ENCODE data around the gene STK35. TPM values are rescaled to one million over a fixed set of nuclear protein-coding genes. Genes with fewer than 3 reads are reported as not detected.

STK35 gene
- total RNA-seq, 1 donor from 2014 or later: 20.0 TPM

- no peak for FAIRE-seq
- Histone ChIP-seq H3K36me3 (ENCODE audit: control insufficient read depth, insufficient read depth, low read length) (no peaks in the 10 kb centered on the region), H3K27me3 (ENCODE audit: control insufficient read depth, insufficient read depth, low read length) (no peaks in the 10 kb centered on the region), H3K4me3 (ENCODE audit: low read depth, low read length) (no peak overlapping the region)
- no peak for TF ChIP-seq CTCF (IDR thresholded peaks at IDR 0.05; ENCODE audit: insufficient read depth, low read length, severe bottlenecking)
- no peak for DNase-seq (ENCODE audit: low read depth)
Measured at GRCh38 chr20:2156224-2156623, 54.6 kb downstream of the STK35 start.

- H3K27me3 ChIP-seq (ENCODE audit: control insufficient read depth, insufficient read depth, low read length): no peaks in the 10 kb centered on the region
- DNase-seq (ENCODE audit: low read depth): peak; percentile 57
- H3K36me3 ChIP-seq (ENCODE audit: control insufficient read depth, insufficient read depth, low read length): no peaks in the 10 kb centered on the region
- TF ChIP-seq CTCF (IDR thresholded peaks at IDR 0.05; ENCODE audit: insufficient read depth, low read length, severe bottlenecking): no peak
- no peak overlapping the region for H3K4me3 ChIP-seq (ENCODE audit: low read depth, low read length)
- no peak for FAIRE-seq
Measured at GRCh38 chr20:2156666-2157624, 55.3 kb downstream of the STK35 start.

GRCh38 chr20:2162125-2162822, 60.6 kb downstream of the STK35 start:
- FAIRE-seq (no peak), DNase-seq (ENCODE audit: low read depth) (no peak)
- Histone ChIP-seq H3K27me3 (ENCODE audit: control insufficient read depth, insufficient read depth, low read length) (peaks cover 3% of the 10 kb centered on the region), H3K36me3 (ENCODE audit: control insufficient read depth, insufficient read depth, low read length) (no peaks in the 10 kb centered on the region), H3K4me3 (ENCODE audit: low read depth, low read length) (no peak overlapping the region)
- no peak for TF ChIP-seq CTCF (IDR thresholded peaks at IDR 0.05; ENCODE audit: insufficient read depth, low read length, severe bottlenecking)

GRCh38 chr20:2162823-2163166, 61.2 kb downstream of the STK35 start:
- Histone ChIP-seq H3K36me3 (ENCODE audit: control insufficient read depth, insufficient read depth, low read length) (no peaks in the 10 kb centered on the region), H3K4me3 (ENCODE audit: low read depth, low read length) (no peak overlapping the region), H3K27me3 (ENCODE audit: control insufficient read depth, insufficient read depth, low read length) (peaks cover 3% of the 10 kb centered on the region)
- no peak for DNase-seq (ENCODE audit: low read depth)
- no peak for FAIRE-seq
- no peak for TF ChIP-seq CTCF (IDR thresholded peaks at IDR 0.05; ENCODE audit: insufficient read depth, low read length, severe bottlenecking)

- no peak for DNase-seq (ENCODE audit: low read depth)
- FAIRE-seq: no peak
- TF ChIP-seq CTCF (IDR thresholded peaks at IDR 0.05; ENCODE audit: insufficient read depth, low read length, severe bottlenecking): no peak
- no peaks in the 10 kb centered on the region for H3K36me3 ChIP-seq (ENCODE audit: control insufficient read depth, insufficient read depth, low read length)
- H3K4me3 ChIP-seq (ENCODE audit: low read depth, low read length): no peak overlapping the region
- peaks cover 3% of the 10 kb centered on the region for H3K27me3 ChIP-seq (ENCODE audit: control insufficient read depth, insufficient read depth, low read length)
Measured at GRCh38 chr20:2163312-2163711, 61.7 kb downstream of the STK35 start.
